Tibial artery (tissue), 4 donors: Measurements from ENCODE around the gene SGSM1.
A peak's percentile ranks its signal among the peaks of the same experiment; 100 is the strongest.

Experiments
- DNase-seq, 2 donors: peaks; one replicate each; pipeline ENCODE4 v3.0.0-alpha.2; 2019
- H3K27ac ChIP-seq, 2 donors: fragments of 200-600 bp; sonication (generic) in 1 of 2; 1 replicate in 1 of 2; 2 replicates in 1 of 2; pipeline ENCODE4 v1.5.1; 2018 to 2019; ENCODE audit warnings: mild to moderate bottlenecking in 1 of 2
- H3K27me3 ChIP-seq, 2 donors: fragments of 200-600 bp; sonication (generic) in 1 of 2; one replicate each; pipeline versions ENCODE4 v1.5.1 to v1.6.0; 2016 to 2019
- H3K36me3 ChIP-seq, 3 donors: fragments of 200-600 bp; sonication (generic) in 2 of 3; one replicate each; pipeline ENCODE4 v1.5.1; 2016 to 2019; ENCODE audit warnings: mild to moderate bottlenecking in 2 of 3
- H3K4me1 ChIP-seq, 4 donors: fragments of 200-600 bp; sonication (generic) in 2 of 4; 1 replicate in 3 of 4; 2 replicates in 1 of 4; pipeline ENCODE4 v1.5.1; 2016 to 2019
- H3K4me3 ChIP-seq, 2 donors: fragments of 200-600 bp; sonication (generic) in 1 of 2; 1 replicate in 1 of 2; 2 replicates in 1 of 2; pipeline ENCODE4 v1.5.1; 2018 to 2019; ENCODE audit warnings: mild to moderate bottlenecking in 2 of 2
- H3K9me3 ChIP-seq, 3 donors: fragments of 200-600 bp; sonication (generic) in 1 of 3; one replicate each; pipeline ENCODE4 v1.5.1; 2016 to 2019
- CTCF ChIP-seq, 2 experiments: fragments of 200-600 bp in 1 of 2; fragments of 450-650 bp in 1 of 2; IDR thresholded peaks; one replicate each; pipeline ENCODE4 v1.5.1; 2017 to 2019; ENCODE audit warnings: antibody characterized with exemption in 2 of 2, mild to moderate bottlenecking in 1 of 2, moderate library complexity in 1 of 2
- intact Hi-C: fragments of 100-400 bp; cut with DNase I; formaldehyde crosslinking; loops from one replicate; pipeline ENCODE4 v1.15.0; 2023; ENCODE audit warnings: low total_unique reads

SGSM1 gene

GRCh38 chr22:24819487-24819886 is 13.5 kb downstream of the SGSM1 start:
- Histone ChIP-seq H3K27me3 (no peaks in the 10 kb centered on the region), H3K27ac (no peak overlapping the region), H3K36me3 (no peaks in the 10 kb centered on the region), H3K4me3 (no peak overlapping the region), H3K4me1 (peaks cover 0 to 15% (median 11%) of the 10 kb centered on the region in 4 donors), H3K9me3 (no peaks in the 10 kb centered on the region)
- TF ChIP-seq CTCF (IDR thresholded peaks at IDR 0.05), result no peak
- no peak for DNase-seq
- intact Hi-C loops, result no loop called here

DNA sequence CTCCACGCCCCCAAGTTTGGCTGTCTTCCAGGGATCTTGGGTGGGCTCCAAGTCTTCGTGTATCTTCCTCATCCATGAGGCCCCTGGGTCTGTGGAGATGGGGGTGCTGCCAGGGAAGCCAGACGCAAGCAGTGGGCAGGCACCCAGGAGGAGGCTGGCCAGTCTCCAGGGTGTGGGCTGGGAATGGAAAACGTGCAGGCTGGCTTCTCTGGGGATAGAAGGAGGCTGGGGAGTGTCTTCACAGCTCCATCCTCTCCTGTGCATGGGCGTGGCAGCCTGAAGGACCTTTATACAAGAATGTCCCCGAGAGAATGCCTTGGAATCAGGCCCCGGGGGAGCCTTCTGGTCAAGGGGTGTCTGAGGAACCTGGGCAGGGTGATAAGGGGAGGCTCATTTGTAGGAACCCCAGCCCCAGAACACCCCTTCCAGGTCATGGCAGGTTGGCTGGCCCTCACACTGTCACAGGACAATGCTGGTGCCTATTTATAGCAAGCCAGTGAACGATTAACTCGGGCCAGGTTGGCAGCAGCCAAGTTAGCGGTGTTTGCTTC is 14.0 kb downstream of the SGSM1 start:
- TF ChIP-seq CTCF (IDR thresholded peaks at IDR 0.05), result no peak
- peak overlapping the region in 1 of 2 donors; percentile 28 for H3K27ac ChIP-seq
- H3K36me3 ChIP-seq, result no peaks in the 10 kb centered on the region
- no peaks in the 10 kb centered on the region for H3K9me3 ChIP-seq
- no peaks in the 10 kb centered on the region for H3K27me3 ChIP-seq
- H3K4me3 ChIP-seq, result no peak overlapping the region
- DNase-seq, result peak in 1 of 2 donors; percentile 82
- intact Hi-C loops, result no loop called here
- H3K4me1 ChIP-seq, result peaks cover 0 to 15% (median 11%) of the 10 kb centered on the region in 4 donors

GRCh38 chr22:24822471-24822870 is 16.5 kb downstream of the SGSM1 start:
- intact Hi-C loops, result no loop called here
- no peak for TF ChIP-seq CTCF (IDR thresholded peaks at IDR 0.05)
- DNase-seq, result no peak

GRCh38 chr22:24823787-24824186 is 17.8 kb downstream of the SGSM1 start:
- no peak for TF ChIP-seq CTCF (IDR thresholded peaks at IDR 0.05)
- Histone ChIP-seq H3K27ac (no peak overlapping the region), H3K36me3 (no peaks in the 10 kb centered on the region), H3K4me1 (peaks cover 0 to 15% (median 11%) of the 10 kb centered on the region in 4 donors), H3K27me3 (no peaks in the 10 kb centered on the region), H3K9me3 (no peaks in the 10 kb centered on the region), H3K4me3 (no peak overlapping the region)
- intact Hi-C loops, result no loop called here
- DNase-seq, result no peak

More at GRCh38 chr22:24822471-24822870, 16.5 kb downstream of the SGSM1 start:
- Histone ChIP-seq H3K9me3 (no peaks in the 10 kb centered on the region), H3K36me3 (no peaks in the 10 kb centered on the region), H3K27me3 (no peaks in the 10 kb centered on the region), H3K4me3 (no peak overlapping the region), H3K4me1 (peaks cover 0 to 15% (median 11%) of the 10 kb centered on the region in 4 donors), H3K27ac (no peak overlapping the region)

- TF ChIP-seq CTCF (IDR thresholded peaks at IDR 0.05), result no peak
- intact Hi-C loops, result no loop called here
- no peak overlapping the region for H3K27ac ChIP-seq
- no peaks in the 10 kb centered on the region for H3K27me3 ChIP-seq
- H3K36me3 ChIP-seq, result no peaks in the 10 kb centered on the region
- H3K4me1 ChIP-seq, result peaks cover 0 to 15% (median 11%) of the 10 kb centered on the region in 4 donors
- H3K4me3 ChIP-seq, result no peak overlapping the region
- no peaks in the 10 kb centered on the region for H3K9me3 ChIP-seq
- no peak for DNase-seq
Measured at GRCh38 chr22:24824250-24824649, 18.2 kb downstream of the SGSM1 start.

GRCh38 chr22:24824915-24825314 is 18.9 kb downstream of the SGSM1 start:
- TF ChIP-seq CTCF (IDR thresholded peaks at IDR 0.05), result no peak
- Histone ChIP-seq H3K9me3 (no peaks in the 10 kb centered on the region), H3K4me3 (no peak overlapping the region), H3K27ac (no peak overlapping the region), H3K4me1 (peaks cover 0 to 8% (median 8%) of the 10 kb centered on the region in 4 donors), H3K36me3 (no peaks in the 10 kb centered on the region), H3K27me3 (no peaks in the 10 kb centered on the region)
- intact Hi-C loops, result no loop called here
- DNase-seq, result no peak
